Measurements from ENCODE around the gene CPA1. TPM values are rescaled to one million over a fixed set of nuclear protein-coding genes. Genes with fewer than 3 reads are reported as not detected.

Gene CPA1
- total RNA-seq, 1 donor from 2014 or later, result not detected

GRCh38 chr7:130397051-130397757, 16.9 kb downstream of the CPA1 start:
- TF ChIP-seq CTCF (IDR thresholded peaks at IDR 0.05; ENCODE audit: insufficient read depth, low read length, severe bottlenecking), result no peak
- FAIRE-seq (no peak), DNase-seq (ENCODE audit: low read depth) (no peak)

GRCh38 chr7:130397758-130398073, 17.4 kb downstream of the CPA1 start:
- FAIRE-seq (no peak), DNase-seq (ENCODE audit: low read depth) (no peak)
- Histone ChIP-seq H3K36me3 (ENCODE audit: control insufficient read depth, insufficient read depth, low read length) (peaks cover 1% of the 10 kb centered on the region), H3K27me3 (ENCODE audit: control insufficient read depth, insufficient read depth, low read length) (no peaks in the 10 kb centered on the region), H3K4me3 (ENCODE audit: low read depth, low read length) (no peak overlapping the region)
- no peak for TF ChIP-seq CTCF (IDR thresholded peaks at IDR 0.05; ENCODE audit: insufficient read depth, low read length, severe bottlenecking)

More at GRCh38 chr7:130397051-130397757, 16.9 kb downstream of the CPA1 start:
- H3K4me3 ChIP-seq (ENCODE audit: low read depth, low read length), result no peak overlapping the region
- no peaks in the 10 kb centered on the region for H3K36me3 ChIP-seq (ENCODE audit: control insufficient read depth, insufficient read depth, low read length)
- no peaks in the 10 kb centered on the region for H3K27me3 ChIP-seq (ENCODE audit: control insufficient read depth, insufficient read depth, low read length)

GRCh38 chr7:130398526-130399090, 18.3 kb downstream of the CPA1 start:
- DNase-seq (ENCODE audit: low read depth) (no peak), FAIRE-seq (no peak)
- no peaks in the 10 kb centered on the region for H3K27me3 ChIP-seq (ENCODE audit: control insufficient read depth, insufficient read depth, low read length)
- H3K36me3 ChIP-seq (ENCODE audit: control insufficient read depth, insufficient read depth, low read length), result peaks cover 1% of the 10 kb centered on the region
- TF ChIP-seq CTCF (IDR thresholded peaks at IDR 0.05; ENCODE audit: insufficient read depth, low read length, severe bottlenecking), result no peak
- no peak overlapping the region for H3K4me3 ChIP-seq (ENCODE audit: low read depth, low read length)

- FAIRE-seq (no peak), DNase-seq (ENCODE audit: low read depth) (no peak)
- no peak for TF ChIP-seq CTCF (IDR thresholded peaks at IDR 0.05; ENCODE audit: insufficient read depth, low read length, severe bottlenecking)
These were observed 19.9 kb downstream of the CPA1 start for GRCh38 chr7:130400120-130400572.

GRCh38 chr7:130401101-130401500, 20.8 kb downstream of the CPA1 start:
- DNase-seq (ENCODE audit: low read depth) (no peak), FAIRE-seq (no peak)
- H3K4me3 ChIP-seq (ENCODE audit: low read depth, low read length), result no peak overlapping the region
- no peak for TF ChIP-seq CTCF (IDR thresholded peaks at IDR 0.05; ENCODE audit: insufficient read depth, low read length, severe bottlenecking)
- H3K27me3 ChIP-seq (ENCODE audit: control insufficient read depth, insufficient read depth, low read length), result no peaks in the 10 kb centered on the region
- peaks cover 1% of the 10 kb centered on the region for H3K36me3 ChIP-seq (ENCODE audit: control insufficient read depth, insufficient read depth, low read length)

More at GRCh38 chr7:130400120-130400572, 19.9 kb downstream of the CPA1 start:
- no peak overlapping the region for H3K4me3 ChIP-seq (ENCODE audit: low read depth, low read length)
- peaks cover 1% of the 10 kb centered on the region for H3K36me3 ChIP-seq (ENCODE audit: control insufficient read depth, insufficient read depth, low read length)
- no peaks in the 10 kb centered on the region for H3K27me3 ChIP-seq (ENCODE audit: control insufficient read depth, insufficient read depth, low read length)

Data from bronchial epithelial cell (primary cell).